GM12874 (cell line): ENCODE data around the gene CHAT.
A peak's percentile ranks its signal among the peaks of the same experiment; 100 is the strongest.

Source experiments
- TF ChIP-seq, protein P1 (sequence below): IDR thresholded peaks from 2 replicates; pipeline ENCODE4 v1.5.1; 2011; ENCODE audit warnings: low read depth, mild to moderate bottlenecking, control low read depth, low read length, moderate library complexity; ENCODE audit not compliant: insufficient read depth

CHAT gene

DNA sequence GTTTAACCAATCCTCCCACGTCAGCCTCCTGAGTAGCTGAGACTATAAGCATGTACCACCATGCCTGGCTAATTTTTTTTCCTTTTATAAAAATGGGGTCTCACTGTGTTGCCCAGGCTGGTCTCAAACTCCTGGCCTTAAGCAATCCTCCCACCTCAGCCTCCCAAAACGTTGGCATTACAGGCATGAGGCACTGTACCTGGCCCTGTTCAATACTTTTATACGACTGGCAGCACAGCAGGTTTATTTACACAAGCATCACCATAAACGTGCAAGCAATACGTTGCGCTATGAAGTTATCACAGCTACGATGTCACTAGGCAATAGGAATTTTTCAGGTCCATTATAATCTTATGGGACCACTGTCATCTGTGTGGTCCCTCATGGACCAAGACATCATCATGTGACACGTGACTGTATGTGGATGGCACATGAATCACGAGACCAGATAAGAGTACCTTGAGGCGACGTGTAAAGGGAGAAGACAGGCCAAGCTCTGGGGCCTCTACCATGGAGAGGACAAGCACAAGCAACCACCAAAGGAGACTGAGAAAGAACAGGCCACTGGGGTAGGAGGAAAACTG is 38.3 kb upstream of the CHAT start:
- TF ChIP-seq, protein P1, sequence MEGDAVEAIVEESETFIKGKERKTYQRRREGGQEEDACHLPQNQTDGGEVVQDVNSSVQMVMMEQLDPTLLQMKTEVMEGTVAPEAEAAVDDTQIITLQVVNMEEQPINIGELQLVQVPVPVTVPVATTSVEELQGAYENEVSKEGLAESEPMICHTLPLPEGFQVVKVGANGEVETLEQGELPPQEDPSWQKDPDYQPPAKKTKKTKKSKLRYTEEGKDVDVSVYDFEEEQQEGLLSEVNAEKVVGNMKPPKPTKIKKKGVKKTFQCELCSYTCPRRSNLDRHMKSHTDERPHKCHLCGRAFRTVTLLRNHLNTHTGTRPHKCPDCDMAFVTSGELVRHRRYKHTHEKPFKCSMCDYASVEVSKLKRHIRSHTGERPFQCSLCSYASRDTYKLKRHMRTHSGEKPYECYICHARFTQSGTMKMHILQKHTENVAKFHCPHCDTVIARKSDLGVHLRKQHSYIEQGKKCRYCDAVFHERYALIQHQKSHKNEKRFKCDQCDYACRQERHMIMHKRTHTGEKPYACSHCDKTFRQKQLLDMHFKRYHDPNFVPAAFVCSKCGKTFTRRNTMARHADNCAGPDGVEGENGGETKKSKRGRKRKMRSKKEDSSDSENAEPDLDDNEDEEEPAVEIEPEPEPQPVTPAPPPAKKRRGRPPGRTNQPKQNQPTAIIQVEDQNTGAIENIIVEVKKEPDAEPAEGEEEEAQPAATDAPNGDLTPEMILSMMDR: no peak

DNA sequence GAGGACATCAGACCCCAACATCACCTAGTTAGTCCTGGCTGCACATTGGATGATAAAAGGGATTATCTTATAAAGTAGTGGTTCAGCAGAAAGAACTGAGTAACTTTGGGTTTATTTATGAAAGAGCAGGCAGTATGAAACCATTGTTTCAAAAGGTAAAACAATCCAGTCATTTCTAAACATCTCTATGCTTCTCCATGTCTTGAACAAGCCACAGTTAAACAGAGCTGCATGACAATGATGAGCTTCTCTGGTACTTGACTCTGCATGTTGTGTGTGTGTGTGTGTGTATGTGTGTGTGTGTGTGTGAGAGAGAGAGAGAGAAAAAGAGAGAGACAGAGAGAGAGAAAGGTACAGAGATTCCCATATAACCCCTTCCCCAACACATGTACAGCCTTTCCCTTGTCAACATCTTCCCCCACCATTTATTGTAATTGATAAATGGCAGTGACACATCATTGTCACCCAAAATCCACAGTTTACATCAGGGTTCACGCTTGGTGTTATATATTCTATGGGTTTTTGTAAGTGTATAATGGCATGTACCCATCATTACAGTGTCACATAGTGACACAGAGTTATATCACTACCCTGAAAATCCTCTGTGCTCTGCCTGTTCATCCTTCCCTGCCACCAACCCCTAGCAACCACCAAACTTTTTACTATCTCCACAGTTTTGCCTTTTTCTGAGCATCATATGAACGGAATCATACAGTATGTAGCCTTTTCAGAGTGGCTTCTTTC is 36.5 kb upstream of the CHAT start:
- TF ChIP-seq, protein P1: no peak

DNA sequence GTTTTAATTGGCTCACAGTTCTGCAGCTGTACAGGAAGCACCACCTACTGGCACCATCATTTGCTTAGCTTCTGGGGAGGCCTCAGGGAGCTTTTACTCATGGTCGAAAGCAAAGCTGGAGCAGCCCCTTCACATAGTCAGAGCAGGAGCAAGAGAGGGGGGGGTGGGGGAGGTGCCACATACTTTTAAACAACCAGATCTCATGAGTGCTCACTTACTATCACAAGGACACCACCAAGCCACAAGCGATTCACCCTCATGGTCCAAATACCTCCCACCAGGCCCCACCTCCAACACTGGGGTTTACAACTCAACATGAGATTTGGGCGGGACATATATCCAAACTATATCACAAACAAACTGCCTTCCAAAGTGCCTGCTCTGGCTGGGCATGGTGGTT is 35.4 kb upstream of the CHAT start:
- TF ChIP-seq, protein P1: no peak

DNA sequence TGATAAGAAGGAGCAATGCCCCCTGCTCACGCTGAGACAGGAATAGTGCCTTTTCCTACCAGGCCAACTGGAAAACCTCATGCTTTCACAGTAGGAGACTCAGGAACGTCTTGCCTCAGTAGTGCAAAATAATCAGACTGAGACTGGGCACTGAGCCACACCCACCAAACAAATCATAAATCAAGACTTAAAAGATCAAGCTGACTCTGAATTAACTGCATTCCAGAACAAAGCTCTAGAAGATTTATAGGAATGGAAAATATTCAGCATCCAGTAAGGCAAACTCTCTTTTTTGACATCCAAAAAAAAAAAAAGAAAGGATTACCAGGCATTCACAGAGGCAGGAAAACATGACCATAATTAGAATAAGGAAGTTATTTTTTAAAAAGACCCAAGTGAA is 34.2 kb upstream of the CHAT start:
- TF ChIP-seq, protein P1: no peak

DNA sequence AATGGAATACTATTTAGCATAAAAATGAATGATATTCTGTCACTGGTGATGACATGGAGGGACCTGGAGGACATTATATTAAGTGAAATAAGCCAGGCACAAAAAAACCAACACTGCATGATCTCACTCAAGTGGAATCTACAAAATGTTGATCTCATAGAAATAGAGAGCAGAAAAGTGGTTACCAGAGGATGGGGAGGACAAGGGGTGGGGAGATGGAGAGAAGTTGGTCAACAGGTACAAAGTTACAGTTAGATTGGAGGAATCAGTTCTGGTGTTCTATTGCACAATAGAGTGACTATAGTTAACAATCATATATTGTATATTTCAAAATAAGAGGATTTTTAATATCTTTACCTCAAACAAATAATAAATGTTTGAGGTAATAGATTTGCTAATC is 28.4 kb upstream of the CHAT start:
- TF ChIP-seq, protein P1: no peak

DNA sequence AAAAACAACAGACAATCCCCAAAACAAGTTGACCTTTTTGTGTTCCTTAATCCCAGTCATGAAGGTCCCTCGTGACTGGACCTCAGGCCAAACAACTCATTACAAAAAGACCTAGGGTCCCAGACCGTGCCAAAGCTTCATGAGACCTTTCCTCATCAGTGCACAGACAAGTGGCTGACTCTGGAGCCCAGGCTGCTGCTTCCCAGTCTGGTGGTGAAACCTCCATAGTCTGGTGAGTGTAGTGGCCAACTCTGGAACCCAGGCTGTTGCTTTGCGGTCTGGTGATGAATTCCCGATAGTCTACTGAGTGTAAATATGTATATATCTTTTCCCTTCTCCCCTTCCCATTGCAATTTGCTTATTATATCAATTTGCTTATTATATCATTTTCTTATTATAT is 25.9 kb upstream of the CHAT start:
- TF ChIP-seq, protein P1: no peak

DNA sequence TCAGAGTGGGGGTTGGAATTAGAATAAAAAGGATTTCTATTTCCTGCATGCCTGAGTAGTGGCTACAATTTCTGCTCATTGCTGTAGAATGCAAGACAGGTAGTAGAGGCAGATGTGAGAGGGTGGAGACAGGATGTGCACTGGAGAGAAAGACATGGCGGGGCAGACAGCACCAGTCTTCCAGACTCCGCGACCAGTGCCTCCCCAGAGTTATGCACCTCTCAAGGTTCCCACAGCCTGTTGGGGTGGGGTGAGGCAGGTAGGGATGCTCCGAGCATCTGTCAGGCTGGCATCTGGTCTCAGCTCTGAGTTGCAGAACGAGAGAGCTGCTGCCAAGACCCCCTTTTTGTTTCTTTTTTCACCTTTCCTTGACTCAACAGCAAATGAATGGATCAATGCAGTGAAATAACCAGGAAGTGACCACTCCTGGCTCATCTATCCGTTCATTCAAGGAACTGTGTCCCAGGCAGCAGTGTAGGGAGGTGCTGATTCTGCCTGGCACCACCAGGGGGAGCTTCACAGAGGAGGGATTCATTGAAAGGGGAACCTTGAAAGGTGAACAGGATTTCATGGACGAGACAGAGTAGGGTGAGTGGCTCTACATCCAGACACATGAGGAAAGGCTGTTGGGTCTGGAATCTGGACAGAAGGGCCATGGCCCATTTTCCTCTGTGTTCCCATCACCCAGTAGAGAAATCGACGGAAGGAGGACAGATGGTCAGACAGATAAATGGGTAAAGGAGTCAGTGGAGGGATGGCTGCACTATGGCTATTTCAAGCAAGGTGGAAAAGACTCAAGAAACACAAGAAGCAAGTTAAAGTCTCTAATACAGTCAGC is 20.9 kb upstream of the CHAT start:
- TF ChIP-seq, protein P1: peak; percentile 94
